Measurements from ENCODE around the gene LUC7L2.
"Not testable (repeated sequence)": the region's sequence is repeated elsewhere in the genome, so short reads cannot be mapped to it uniquely, and the experiment has no call there.

LUC7L2 gene

DNA sequence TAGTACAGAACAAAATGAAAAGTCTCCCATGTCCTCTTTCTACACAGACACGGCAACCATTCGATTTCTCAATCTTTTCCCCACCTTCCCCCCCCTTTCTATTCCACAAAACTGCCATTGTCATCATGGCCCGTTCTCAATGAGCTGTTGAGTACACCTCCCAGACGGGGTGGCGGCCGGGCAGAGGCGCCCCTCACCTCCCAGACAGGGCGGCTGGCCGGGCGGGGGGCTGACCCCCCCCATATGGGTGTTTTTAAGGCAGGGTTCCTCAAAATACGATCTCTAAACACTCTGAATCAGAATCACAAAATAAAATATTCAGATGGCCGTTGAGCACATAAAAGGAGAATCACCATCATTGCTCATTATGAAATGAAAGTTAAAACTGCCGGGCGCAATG is 70.0 kb downstream of the LUC7L2 start:
- H3K27me3 ChIP-seq (ENCODE audit: low read depth, low read length); H3K9me3 ChIP-seq (ENCODE audit: control insufficient read depth in 1 of 2, low read length in 2 of 2); H3K36me3 ChIP-seq (ENCODE audit: control insufficient read depth in 1 of 2, insufficient read depth in 2 of 2, low read length in 2 of 2); H3K27ac ChIP-seq (ENCODE audit: low read length); H3K4me3 ChIP-seq (ENCODE audit: low read depth in 1 of 2, low read length in 2 of 2): not testable (repeated sequence)
- H3K4me1 ChIP-seq (ENCODE audit: control insufficient read depth in 1 of 2, insufficient read depth in 2 of 2, low read length in 2 of 2) = peaks cover 0 to 17% of the 10 kb centered on the region in 2 donors

DNA sequence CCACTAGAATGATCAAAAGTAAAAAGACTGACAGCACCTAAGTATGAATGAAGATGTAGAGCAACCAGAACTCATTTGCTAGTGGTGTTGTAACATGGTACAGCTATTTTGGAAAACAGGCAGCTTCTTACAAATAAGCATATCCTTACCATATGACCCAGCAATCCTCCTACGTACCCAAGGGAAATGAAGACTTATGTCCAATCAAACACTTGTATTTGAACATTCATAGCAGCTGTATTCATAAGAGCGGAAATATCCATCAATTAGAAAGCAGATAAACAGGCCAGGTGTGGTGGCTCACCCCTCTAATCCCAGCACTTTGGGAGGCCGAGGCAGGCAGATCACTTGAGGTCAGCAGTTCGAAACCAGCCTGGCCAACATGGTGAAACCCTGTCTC is 70.7 kb downstream of the LUC7L2 start:
- Histone ChIP-seq H3K27ac (ENCODE audit: low read length) (no peak overlapping the region), H3K4me3 (ENCODE audit: low read depth in 1 of 2, low read length in 2 of 2) (no peak overlapping the region), H3K36me3 (ENCODE audit: control insufficient read depth in 1 of 2, insufficient read depth in 2 of 2, low read length in 2 of 2) (no peaks in the 10 kb centered on the region), H3K27me3 (ENCODE audit: low read depth, low read length) (no peaks in the 10 kb centered on the region), H3K4me1 (ENCODE audit: control insufficient read depth in 1 of 2, insufficient read depth in 2 of 2, low read length in 2 of 2) (peaks cover 0 to 17% of the 10 kb centered on the region in 2 donors), H3K9me3 (ENCODE audit: control insufficient read depth in 1 of 2, low read length in 2 of 2) (no peaks in the 10 kb centered on the region)

DNA sequence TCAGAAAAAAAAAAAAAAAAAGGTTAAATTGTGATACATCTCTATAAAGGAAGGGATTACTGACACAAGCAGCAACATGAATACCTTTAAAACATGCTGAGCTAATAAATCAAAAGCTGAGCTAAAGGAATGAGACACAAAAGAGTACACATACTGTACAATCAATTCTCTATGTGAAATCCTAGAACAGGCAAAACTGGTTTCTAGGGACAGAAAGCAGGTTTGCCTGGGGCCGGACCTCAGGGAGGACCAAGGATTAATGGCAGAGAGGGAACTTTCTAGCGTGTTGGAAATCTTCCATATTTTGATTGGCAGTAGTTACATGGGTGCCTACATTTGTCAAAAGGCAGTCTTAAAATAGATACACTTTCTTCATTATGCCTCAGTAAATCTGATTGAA is 71.3 kb downstream of the LUC7L2 start:
- H3K27ac ChIP-seq (ENCODE audit: low read length) = no peak overlapping the region

DNA sequence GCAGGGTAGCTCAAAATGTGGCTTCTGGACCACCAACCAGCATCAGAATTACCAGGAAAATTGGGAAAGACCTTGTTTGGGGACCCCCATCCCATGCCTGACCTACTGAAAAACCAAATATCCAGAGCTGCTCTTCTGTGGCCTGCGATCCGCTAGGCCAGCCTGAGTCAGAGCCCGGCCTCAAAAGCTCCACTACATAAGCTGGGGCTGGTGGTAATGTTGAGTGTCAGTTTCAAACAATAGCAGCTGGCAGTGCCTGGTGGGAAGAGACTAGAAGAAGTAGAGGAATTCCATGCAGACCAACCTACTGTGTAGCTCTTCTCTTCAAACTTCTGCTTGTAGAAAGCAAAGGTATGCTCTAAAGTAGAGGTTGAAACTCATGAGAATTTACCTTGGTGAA is 71.8 kb downstream of the LUC7L2 start:
- H3K27me3 ChIP-seq (ENCODE audit: low read depth, low read length) = no peaks in the 10 kb centered on the region
- peaks cover 0 to 17% of the 10 kb centered on the region in 2 donors for H3K4me1 ChIP-seq (ENCODE audit: control insufficient read depth in 1 of 2, insufficient read depth in 2 of 2, low read length in 2 of 2)
- no peaks in the 10 kb centered on the region for H3K36me3 ChIP-seq (ENCODE audit: control insufficient read depth in 1 of 2, insufficient read depth in 2 of 2, low read length in 2 of 2)
- no peak overlapping the region for H3K4me3 ChIP-seq (ENCODE audit: low read depth in 1 of 2, low read length in 2 of 2)
- no peak overlapping the region for H3K27ac ChIP-seq (ENCODE audit: low read length)
- H3K9me3 ChIP-seq (ENCODE audit: control insufficient read depth in 1 of 2, low read length in 2 of 2) = no peaks in the 10 kb centered on the region

More for the DNA sequence above, 71.3 kb downstream of the LUC7L2 start:
- no peaks in the 10 kb centered on the region for H3K36me3 ChIP-seq (ENCODE audit: control insufficient read depth in 1 of 2, insufficient read depth in 2 of 2, low read length in 2 of 2)
- no peaks in the 10 kb centered on the region for H3K27me3 ChIP-seq (ENCODE audit: low read depth, low read length)
- peaks cover 0 to 17% of the 10 kb centered on the region in 2 donors for H3K4me1 ChIP-seq (ENCODE audit: control insufficient read depth in 1 of 2, insufficient read depth in 2 of 2, low read length in 2 of 2)
- no peaks in the 10 kb centered on the region for H3K9me3 ChIP-seq (ENCODE audit: control insufficient read depth in 1 of 2, low read length in 2 of 2)
- no peak overlapping the region for H3K4me3 ChIP-seq (ENCODE audit: low read depth in 1 of 2, low read length in 2 of 2)

DNA sequence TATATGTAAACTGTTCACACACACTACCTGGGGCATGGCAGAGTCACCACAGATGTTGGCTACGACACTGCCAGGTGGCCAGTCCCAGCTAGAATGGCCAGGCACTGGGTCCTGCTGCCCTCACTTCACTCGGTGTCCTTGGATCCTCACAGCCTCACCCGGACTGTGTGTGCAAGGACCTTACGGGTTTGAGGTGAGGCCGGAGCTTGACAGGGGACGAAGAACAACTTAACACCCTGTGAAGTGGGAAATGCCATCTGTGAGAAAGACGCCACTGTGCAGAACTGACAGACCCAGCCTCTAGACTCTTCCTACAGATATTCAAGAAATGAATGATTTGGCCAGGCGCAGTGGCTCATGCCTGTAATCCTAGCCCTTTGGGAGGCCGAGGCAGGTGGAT is 77.1 kb downstream of the LUC7L2 start:
- Histone ChIP-seq H3K27ac (ENCODE audit: low read length) (no peak overlapping the region), H3K4me3 (ENCODE audit: low read depth in 1 of 2, low read length in 2 of 2) (no peak overlapping the region), H3K4me1 (ENCODE audit: control insufficient read depth in 1 of 2, insufficient read depth in 2 of 2, low read length in 2 of 2) (peaks cover 0 to 9% of the 10 kb centered on the region in 2 donors), H3K9me3 (ENCODE audit: control insufficient read depth in 1 of 2, low read length in 2 of 2) (no peaks in the 10 kb centered on the region), H3K36me3 (ENCODE audit: control insufficient read depth in 1 of 2, insufficient read depth in 2 of 2, low read length in 2 of 2) (no peaks in the 10 kb centered on the region), H3K27me3 (ENCODE audit: low read depth, low read length) (no peaks in the 10 kb centered on the region)

DNA sequence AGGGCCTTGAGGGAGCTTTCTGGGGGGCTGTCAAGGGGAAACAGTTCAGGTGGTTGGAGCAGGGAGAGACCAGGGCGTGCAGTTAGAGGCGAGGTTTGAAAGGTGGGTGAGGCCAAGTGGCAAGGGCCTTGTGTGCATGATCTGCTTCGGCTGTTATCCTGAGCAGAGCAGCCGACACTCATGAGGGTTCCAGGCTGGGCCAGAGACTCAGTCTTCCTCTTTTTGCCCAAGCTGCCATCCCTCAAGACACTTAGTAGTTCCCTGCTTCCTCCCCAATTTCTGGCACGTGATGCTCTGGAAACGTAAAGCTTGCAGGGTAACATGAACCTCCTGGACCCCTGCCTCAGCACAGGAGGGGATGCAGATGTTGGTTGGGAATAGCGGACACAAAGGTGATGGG is 79.7 kb downstream of the LUC7L2 start:
- Histone ChIP-seq H3K9me3 (ENCODE audit: control insufficient read depth in 1 of 2, low read length in 2 of 2) (no peaks in the 10 kb centered on the region), H3K27ac (ENCODE audit: low read length) (no peak overlapping the region), H3K4me1 (ENCODE audit: control insufficient read depth in 1 of 2, insufficient read depth in 2 of 2, low read length in 2 of 2) (peaks cover 0 to 4% of the 10 kb centered on the region in 2 donors), H3K27me3 (ENCODE audit: low read depth, low read length) (no peaks in the 10 kb centered on the region), H3K36me3 (ENCODE audit: control insufficient read depth in 1 of 2, insufficient read depth in 2 of 2, low read length in 2 of 2) (no peaks in the 10 kb centered on the region), H3K4me3 (ENCODE audit: low read depth in 1 of 2, low read length in 2 of 2) (no peak overlapping the region)

DNA sequence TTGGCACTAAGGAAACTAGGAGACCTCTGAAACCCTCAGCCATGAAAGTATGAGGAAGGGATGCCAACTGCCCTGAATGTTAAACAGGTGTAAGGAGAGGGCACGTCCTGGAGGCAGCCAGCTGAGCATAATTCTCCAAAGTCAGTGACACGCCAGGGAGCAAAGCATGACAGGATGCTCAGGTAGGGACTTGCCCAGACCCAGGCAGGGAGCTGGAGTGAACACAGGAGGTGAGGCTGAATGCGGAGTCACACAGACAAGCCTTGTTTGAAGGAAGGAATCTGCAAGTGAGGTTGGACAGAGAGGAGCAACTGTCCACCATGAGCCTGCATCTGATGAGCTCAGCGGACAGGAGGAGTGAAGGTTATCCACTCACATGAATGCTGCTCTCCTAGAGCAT is 82.3 kb downstream of the LUC7L2 start:
- Histone ChIP-seq H3K27ac (ENCODE audit: low read length) (no peak overlapping the region), H3K9me3 (ENCODE audit: control insufficient read depth in 1 of 2, low read length in 2 of 2) (no peaks in the 10 kb centered on the region), H3K4me3 (ENCODE audit: low read depth in 1 of 2, low read length in 2 of 2) (no peak overlapping the region), H3K4me1 (ENCODE audit: control insufficient read depth in 1 of 2, insufficient read depth in 2 of 2, low read length in 2 of 2) (no peaks in the 10 kb centered on the region), H3K36me3 (ENCODE audit: control insufficient read depth in 1 of 2, insufficient read depth in 2 of 2, low read length in 2 of 2) (no peaks in the 10 kb centered on the region), H3K27me3 (ENCODE audit: low read depth, low read length) (no peaks in the 10 kb centered on the region)

DNA sequence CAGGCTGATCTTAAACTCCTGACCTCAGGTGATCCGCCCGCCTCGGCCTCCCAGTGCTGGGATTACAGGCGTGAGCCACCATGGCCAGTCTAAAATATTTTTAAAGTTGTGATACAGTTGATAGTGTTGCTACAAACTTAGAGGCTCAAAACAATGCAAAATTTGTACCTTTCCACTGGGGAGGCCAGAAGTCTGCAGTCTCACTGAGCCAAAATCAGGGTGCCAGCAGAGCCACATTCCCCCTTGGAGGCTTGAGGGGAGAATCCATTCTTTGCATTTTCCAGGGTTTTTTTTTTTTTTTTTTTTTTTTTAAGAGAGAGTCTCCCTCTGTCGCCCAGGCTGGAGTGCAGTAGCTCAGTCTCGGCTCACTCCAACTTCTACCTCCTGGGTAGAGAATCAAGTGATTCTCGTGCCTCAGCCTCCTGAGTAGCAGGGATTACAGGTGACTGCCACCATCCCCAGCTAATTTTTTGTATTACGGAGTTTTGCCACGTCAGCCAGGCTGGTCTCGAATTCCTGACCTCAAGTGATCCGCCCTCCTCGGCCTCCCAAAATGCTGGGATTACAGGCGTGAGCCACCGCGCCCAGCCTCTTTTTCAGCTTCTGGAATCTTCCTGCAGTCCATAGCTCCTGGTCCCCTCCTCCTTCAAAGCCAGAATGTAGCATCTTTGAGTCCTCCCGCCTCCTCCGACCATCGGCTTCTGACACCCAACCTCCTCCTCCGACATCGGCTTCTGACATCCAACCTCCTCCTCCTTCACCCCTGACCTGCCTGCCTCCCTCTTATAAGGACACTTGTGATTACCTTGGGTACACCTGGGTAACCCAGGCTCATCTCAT is 86.6 kb downstream of the LUC7L2 start:
- H3K27ac ChIP-seq (ENCODE audit: low read length) = no peak overlapping the region
- H3K4me1 ChIP-seq (ENCODE audit: control insufficient read depth in 1 of 2, insufficient read depth in 2 of 2, low read length in 2 of 2) = no peaks in the 10 kb centered on the region
- no peak overlapping the region for H3K4me3 ChIP-seq (ENCODE audit: low read depth in 1 of 2, low read length in 2 of 2)
- H3K36me3 ChIP-seq (ENCODE audit: control insufficient read depth in 1 of 2, insufficient read depth in 2 of 2, low read length in 2 of 2) = no peaks in the 10 kb centered on the region
- H3K9me3 ChIP-seq (ENCODE audit: control insufficient read depth in 1 of 2, low read length in 2 of 2) = peaks cover 0 to 5% of the 10 kb centered on the region in 2 donors
- no peaks in the 10 kb centered on the region for H3K27me3 ChIP-seq (ENCODE audit: low read depth, low read length)

DNA sequence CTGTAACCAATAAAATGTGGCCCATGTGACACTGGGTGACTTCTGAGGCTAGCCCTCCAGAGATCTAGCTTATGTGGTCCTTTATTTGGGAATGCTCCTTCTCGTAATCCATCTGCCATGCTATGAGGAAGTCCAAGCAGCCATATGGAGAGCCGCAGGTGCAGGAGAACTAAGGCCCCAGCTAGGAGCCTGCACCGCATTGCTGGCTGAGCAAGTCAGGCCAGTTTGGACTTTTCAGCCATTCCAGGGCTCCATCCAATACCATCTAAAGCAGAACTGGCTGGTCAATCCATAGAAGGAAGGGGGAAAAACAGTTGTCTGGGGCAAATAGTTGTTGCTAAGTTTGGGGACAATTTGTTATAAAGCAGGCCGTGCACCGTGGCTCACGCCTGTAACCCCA is 91.2 kb downstream of the LUC7L2 start:
- Histone ChIP-seq H3K4me1 (ENCODE audit: control insufficient read depth in 1 of 2, insufficient read depth in 2 of 2, low read length in 2 of 2) (no peaks in the 10 kb centered on the region), H3K27ac (ENCODE audit: low read length) (no peak overlapping the region), H3K36me3 (ENCODE audit: control insufficient read depth in 1 of 2, insufficient read depth in 2 of 2, low read length in 2 of 2) (no peaks in the 10 kb centered on the region), H3K27me3 (ENCODE audit: low read depth, low read length) (no peaks in the 10 kb centered on the region), H3K4me3 (ENCODE audit: low read depth in 1 of 2, low read length in 2 of 2) (no peak overlapping the region), H3K9me3 (ENCODE audit: control insufficient read depth in 1 of 2, low read length in 2 of 2) (peaks cover 0 to 5% of the 10 kb centered on the region in 2 donors)

DNA sequence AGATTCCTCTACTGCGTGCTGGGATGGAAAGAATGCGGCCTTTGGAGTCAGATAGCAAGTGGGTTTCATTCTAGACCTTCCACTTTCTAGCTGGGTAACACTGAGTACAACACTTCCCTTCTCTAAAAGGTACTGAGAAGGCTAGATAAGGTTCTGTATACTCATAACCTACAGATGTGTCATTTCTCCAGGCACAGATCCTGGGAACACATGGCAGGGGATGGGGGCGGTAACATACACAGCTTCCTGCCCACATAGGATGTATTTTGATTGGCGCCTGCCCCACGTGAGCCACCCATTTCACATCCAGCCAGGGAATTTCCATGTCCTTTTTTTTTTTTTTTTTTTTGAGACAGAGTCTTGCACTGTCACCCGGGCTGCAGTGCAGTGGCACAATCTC is 91.9 kb downstream of the LUC7L2 start:
- Histone ChIP-seq H3K4me3 (ENCODE audit: low read depth in 1 of 2, low read length in 2 of 2) (no peak overlapping the region), H3K4me1 (ENCODE audit: control insufficient read depth in 1 of 2, insufficient read depth in 2 of 2, low read length in 2 of 2) (no peaks in the 10 kb centered on the region), H3K9me3 (ENCODE audit: control insufficient read depth in 1 of 2, low read length in 2 of 2) (peaks cover 0 to 5% of the 10 kb centered on the region in 2 donors), H3K36me3 (ENCODE audit: control insufficient read depth in 1 of 2, insufficient read depth in 2 of 2, low read length in 2 of 2) (no peaks in the 10 kb centered on the region), H3K27ac (ENCODE audit: low read length) (no peak overlapping the region), H3K27me3 (ENCODE audit: low read depth, low read length) (no peaks in the 10 kb centered on the region)

DNA sequence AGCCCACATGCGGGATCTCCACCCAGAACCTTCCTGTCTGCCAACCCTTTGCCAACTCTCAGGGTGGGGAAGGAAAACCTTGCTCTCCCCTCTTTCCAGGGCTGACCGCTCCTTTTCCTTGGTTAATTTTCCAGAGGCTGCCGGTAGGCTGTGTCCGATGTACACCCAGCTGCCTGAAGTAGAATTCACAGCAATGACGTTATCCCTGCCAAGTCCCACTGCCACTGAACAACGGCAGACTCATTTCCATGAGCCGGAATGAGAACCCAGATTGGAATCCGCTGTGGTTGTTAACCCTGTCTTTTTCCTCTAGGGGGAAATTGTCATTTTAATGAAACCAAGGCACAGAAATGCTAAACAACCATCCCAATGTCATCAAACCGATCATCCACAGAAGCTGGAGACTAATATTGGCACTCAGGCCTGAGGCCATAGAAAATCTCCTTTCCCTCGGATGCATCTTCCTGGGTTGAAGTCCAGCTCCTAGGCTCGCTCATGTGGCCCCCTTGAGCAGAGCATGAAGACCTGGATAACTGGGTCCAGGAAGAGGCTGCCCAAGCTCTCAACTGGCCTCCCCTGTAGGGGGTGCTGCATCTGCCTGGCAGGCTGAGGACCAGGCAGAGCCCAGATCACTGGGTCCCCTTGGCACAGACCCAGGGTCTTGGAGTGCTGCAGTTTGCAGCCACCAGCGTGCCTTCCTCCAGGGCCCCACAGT is 93.4 kb downstream of the LUC7L2 start:
- Histone ChIP-seq H3K27me3 (ENCODE audit: low read depth, low read length) (no peaks in the 10 kb centered on the region), H3K27ac (ENCODE audit: low read length) (no peak overlapping the region), H3K9me3 (ENCODE audit: control insufficient read depth in 1 of 2, low read length in 2 of 2) (peaks cover 0 to 5% of the 10 kb centered on the region in 2 donors), H3K4me1 (ENCODE audit: control insufficient read depth in 1 of 2, insufficient read depth in 2 of 2, low read length in 2 of 2) (no peaks in the 10 kb centered on the region), H3K36me3 (ENCODE audit: control insufficient read depth in 1 of 2, insufficient read depth in 2 of 2, low read length in 2 of 2) (no peaks in the 10 kb centered on the region), H3K4me3 (ENCODE audit: low read depth in 1 of 2, low read length in 2 of 2) (no peak overlapping the region)
